Hair follicular keratinocyte (primary cell): ENCODE results near the gene SRP19. TPM values are rescaled to one million over a fixed set of nuclear protein-coding genes. Genes with fewer than 3 reads are reported as not detected.

ENCODE experiments used
- total RNA-seq: library from RNA; depleted of rRNA; stranded (reverse); fragments of >200 nt; gene quantifications from 2 replicates; pipeline ENCODE4 v1.2.3, GENCODE V29; 2015

Gene SRP19
- 39.5 and 87.1 TPM in 2 replicates for total RNA-seq

GRCh38 chr5:112860929-112861637 lies at the start of gene SRP19:
Gene SRP19 (plus strand): TSS chr5:112861287. CDS start chr5:112861377, 90 bp downstream.

Other genes with a start within 250 kb of the SRP19 start
- gene APC, start 123.4 kb upstream of the SRP19 start, total RNA-seq = 27.3 and 28.9 TPM in 2 replicates
- gene REEP5, start 60.9 kb downstream of the SRP19 start, total RNA-seq = 50.9 and 57.7 TPM in 2 replicates
- 13.8 and 24.9 TPM in 2 replicates for gene DCP2, start 115.5 kb downstream of the SRP19 start, total RNA-seq